ENCODE data around the gene CFAP299.
"Not testable (repeated sequence)": the region's sequence is repeated elsewhere in the genome, so short reads cannot be mapped to it uniquely, and the experiment has no call there.

CFAP299 gene

DNA sequence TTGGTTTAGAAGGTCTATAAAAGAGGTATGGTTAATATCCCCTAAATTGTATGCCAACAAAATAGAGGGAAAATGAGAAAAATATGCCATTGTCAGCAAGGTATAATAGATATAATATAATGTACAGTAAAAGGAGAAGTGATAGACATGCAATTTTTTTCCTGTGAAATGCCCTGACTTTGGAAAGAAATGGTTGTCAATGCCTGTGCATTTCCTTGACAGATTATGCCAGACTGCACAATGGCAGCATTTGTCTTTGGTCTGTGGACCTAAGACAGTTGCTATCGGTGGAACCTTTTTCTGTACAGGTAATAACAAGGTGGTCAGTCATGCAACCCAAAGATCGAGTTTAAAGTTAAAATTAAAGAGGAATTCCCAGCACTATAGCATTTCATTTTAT lies 301.7 kb downstream of the CFAP299 start:
- Histone ChIP-seq H3K36me3 (ENCODE audit: low read length) (no peaks in the 10 kb centered on the region), H2AFZ (ENCODE audit: low read depth, low read length, severe bottlenecking) (no peak overlapping the region)

DNA sequence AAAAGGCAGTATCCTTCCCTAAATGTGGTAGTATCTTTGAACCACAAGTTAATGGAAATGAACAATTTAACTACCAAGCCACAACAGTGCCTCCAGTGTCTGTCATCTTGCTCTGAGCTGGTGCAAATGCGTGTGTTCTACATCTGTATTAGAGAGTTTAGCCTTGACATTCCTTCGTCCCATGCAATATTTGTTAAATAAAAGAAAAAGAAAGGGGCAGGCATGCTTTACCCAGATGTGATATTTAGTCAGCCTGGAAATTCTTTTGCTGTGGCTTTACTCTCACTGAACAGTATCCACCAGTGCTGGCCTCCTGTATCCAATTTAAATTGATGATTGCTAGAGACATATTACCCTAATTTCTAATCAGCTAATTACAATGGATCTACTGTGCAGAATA lies 310.5 kb downstream of the CFAP299 start:
- H3K79me2 ChIP-seq (ENCODE audit: insufficient read depth, low read length) = no peaks in the 10 kb centered on the region
- H3F3A ChIP-seq (ENCODE audit: insufficient read depth) = no peaks in the 10 kb centered on the region
- no peak overlapping the region for H2AFZ ChIP-seq (ENCODE audit: low read depth, low read length, severe bottlenecking)
- H3K9ac ChIP-seq (ENCODE audit: low read length) = no peak overlapping the region
- H3K9me3 ChIP-seq (ENCODE audit: insufficient read depth, low read length) = no peaks in the 10 kb centered on the region
- no peak overlapping the region for H3K27ac ChIP-seq (ENCODE audit: low read depth, low read length)
- H3K27me3 ChIP-seq (ENCODE audit: low read length) = no peaks in the 10 kb centered on the region
- no peaks in the 10 kb centered on the region for H4K20me1 ChIP-seq (ENCODE audit: low read depth, low read length)
- no peaks in the 10 kb centered on the region for H3K36me3 ChIP-seq (ENCODE audit: low read length)
- H3K4me3 ChIP-seq (ENCODE audit: insufficient read depth, low read length, poor library complexity, severe bottlenecking) = no peak overlapping the region
- TF ChIP-seq EZH2phosphoT487 (conservative IDR thresholded peaks at IDR 0.05; ENCODE audit: low read length) = no peak
- TF ChIP-seq, protein P1, sequence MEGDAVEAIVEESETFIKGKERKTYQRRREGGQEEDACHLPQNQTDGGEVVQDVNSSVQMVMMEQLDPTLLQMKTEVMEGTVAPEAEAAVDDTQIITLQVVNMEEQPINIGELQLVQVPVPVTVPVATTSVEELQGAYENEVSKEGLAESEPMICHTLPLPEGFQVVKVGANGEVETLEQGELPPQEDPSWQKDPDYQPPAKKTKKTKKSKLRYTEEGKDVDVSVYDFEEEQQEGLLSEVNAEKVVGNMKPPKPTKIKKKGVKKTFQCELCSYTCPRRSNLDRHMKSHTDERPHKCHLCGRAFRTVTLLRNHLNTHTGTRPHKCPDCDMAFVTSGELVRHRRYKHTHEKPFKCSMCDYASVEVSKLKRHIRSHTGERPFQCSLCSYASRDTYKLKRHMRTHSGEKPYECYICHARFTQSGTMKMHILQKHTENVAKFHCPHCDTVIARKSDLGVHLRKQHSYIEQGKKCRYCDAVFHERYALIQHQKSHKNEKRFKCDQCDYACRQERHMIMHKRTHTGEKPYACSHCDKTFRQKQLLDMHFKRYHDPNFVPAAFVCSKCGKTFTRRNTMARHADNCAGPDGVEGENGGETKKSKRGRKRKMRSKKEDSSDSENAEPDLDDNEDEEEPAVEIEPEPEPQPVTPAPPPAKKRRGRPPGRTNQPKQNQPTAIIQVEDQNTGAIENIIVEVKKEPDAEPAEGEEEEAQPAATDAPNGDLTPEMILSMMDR (IDR thresholded peaks at IDR 0.05; ENCODE audit: insufficient read depth, low read length, poor library complexity, severe bottlenecking) = no peak
- H3K9me2 ChIP-seq (replicated peaks; ENCODE audit: insufficient read depth, low read length) = no peaks in the 10 kb centered on the region
- H3K4me2 ChIP-seq (ENCODE audit: low read depth, low read length, poor library complexity, severe bottlenecking) = no peak overlapping the region

More for the DNA sequence above, 301.7 kb downstream of the CFAP299 start:
- Histone ChIP-seq H3K79me2 (ENCODE audit: insufficient read depth, low read length) (no peaks in the 10 kb centered on the region), H3K27me3 (ENCODE audit: low read length) (no peaks in the 10 kb centered on the region), H3K9me2 (replicated peaks; ENCODE audit: insufficient read depth, low read length) (no peaks in the 10 kb centered on the region), H3F3A (ENCODE audit: insufficient read depth) (no peaks in the 10 kb centered on the region), H3K9me3 (ENCODE audit: insufficient read depth, low read length) (no peaks in the 10 kb centered on the region), H3K4me3 (ENCODE audit: insufficient read depth, low read length, poor library complexity, severe bottlenecking) (no peak overlapping the region), H4K20me1 (ENCODE audit: low read depth, low read length) (no peaks in the 10 kb centered on the region), H3K9ac (ENCODE audit: low read length) (no peak overlapping the region), H3K4me2 (ENCODE audit: low read depth, low read length, poor library complexity, severe bottlenecking) (no peak overlapping the region), H3K27ac (ENCODE audit: low read depth, low read length) (no peak overlapping the region)
- TF ChIP-seq, protein P1 (IDR thresholded peaks at IDR 0.05; ENCODE audit: insufficient read depth, low read length, poor library complexity, severe bottlenecking) = no peak
- no peak for TF ChIP-seq EZH2phosphoT487 (conservative IDR thresholded peaks at IDR 0.05; ENCODE audit: low read length)

DNA sequence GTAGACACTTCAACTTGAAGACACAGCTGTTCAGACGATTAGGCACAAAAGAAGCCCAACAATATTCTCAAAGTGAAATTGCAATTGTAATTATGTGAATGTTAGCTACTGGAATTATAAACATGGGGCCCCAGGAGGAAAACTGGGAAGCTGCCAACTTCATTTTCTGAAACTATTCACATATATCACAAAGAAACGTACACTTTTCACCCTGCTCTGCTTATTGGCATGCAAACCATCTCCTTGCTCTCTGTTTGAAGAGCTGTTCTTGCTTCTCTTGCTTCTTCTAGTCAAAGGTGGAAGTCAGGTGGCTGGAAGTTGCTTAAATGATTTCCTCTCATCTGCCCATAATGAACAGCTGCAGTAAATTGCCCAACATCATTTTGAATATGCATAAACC lies 320.1 kb downstream of the CFAP299 start:
- Histone ChIP-seq H3K79me2 (ENCODE audit: insufficient read depth, low read length) (no peaks in the 10 kb centered on the region), H2AFZ (ENCODE audit: low read depth, low read length, severe bottlenecking) (no peak overlapping the region), H3K4me3 (ENCODE audit: insufficient read depth, low read length, poor library complexity, severe bottlenecking) (no peak overlapping the region), H3K27me3 (ENCODE audit: low read length) (no peaks in the 10 kb centered on the region), H3K4me2 (ENCODE audit: low read depth, low read length, poor library complexity, severe bottlenecking) (no peak overlapping the region), H4K20me1 (ENCODE audit: low read depth, low read length) (no peaks in the 10 kb centered on the region), H3K9me2 (replicated peaks; ENCODE audit: insufficient read depth, low read length) (no peaks in the 10 kb centered on the region), H3K36me3 (ENCODE audit: low read length) (no peaks in the 10 kb centered on the region), H3F3A (ENCODE audit: insufficient read depth) (no peaks in the 10 kb centered on the region), H3K9me3 (ENCODE audit: insufficient read depth, low read length) (no peaks in the 10 kb centered on the region), H3K9ac (ENCODE audit: low read length) (no peak overlapping the region), H3K27ac (ENCODE audit: low read depth, low read length) (no peak overlapping the region)
- TF ChIP-seq EZH2phosphoT487 (conservative IDR thresholded peaks at IDR 0.05; ENCODE audit: low read length) = no peak
- TF ChIP-seq, protein P1 (IDR thresholded peaks at IDR 0.05; ENCODE audit: insufficient read depth, low read length, poor library complexity, severe bottlenecking) = no peak

DNA sequence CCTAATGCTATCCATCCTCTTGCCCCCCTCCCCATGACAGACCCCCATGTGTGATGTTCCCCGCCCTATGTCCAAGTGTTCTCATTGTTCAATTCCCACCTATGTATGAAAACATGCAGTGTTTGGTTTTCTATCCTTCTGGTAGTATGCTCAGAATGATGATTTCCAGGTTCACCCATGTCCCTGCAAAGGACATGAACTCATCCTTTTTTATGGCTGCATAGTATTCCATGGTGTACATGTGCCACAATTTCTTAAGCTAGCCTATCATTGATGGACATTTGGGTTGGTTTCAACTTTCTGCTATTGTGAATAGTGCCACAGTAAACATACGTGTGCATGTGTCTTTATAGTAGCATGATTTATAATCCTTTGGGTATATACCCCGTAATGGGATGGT lies 334.6 kb downstream of the CFAP299 start:
- H2AFZ ChIP-seq (ENCODE audit: low read depth, low read length, severe bottlenecking); H3K27me3 ChIP-seq (ENCODE audit: low read length); H3K9ac ChIP-seq (ENCODE audit: low read length); H3K4me3 ChIP-seq (ENCODE audit: insufficient read depth, low read length, poor library complexity, severe bottlenecking); H3K36me3 ChIP-seq (ENCODE audit: low read length); H4K20me1 ChIP-seq (ENCODE audit: low read depth, low read length); H3K9me2 ChIP-seq (replicated peaks; ENCODE audit: insufficient read depth, low read length); H3F3A ChIP-seq (ENCODE audit: insufficient read depth); H3K27ac ChIP-seq (ENCODE audit: low read depth, low read length); H3K79me2 ChIP-seq (ENCODE audit: insufficient read depth, low read length); H3K4me2 ChIP-seq (ENCODE audit: low read depth, low read length, poor library complexity, severe bottlenecking); H3K9me3 ChIP-seq (ENCODE audit: insufficient read depth, low read length): not testable (repeated sequence)
